HL-60 (cell line): ENCODE data around the gene NMNAT3.

Experiments used
- DNase-seq, 2 experiments: peaks; one replicate each; pipeline ENCODE4 v3.0.0-alpha.2; 2010 to 2020; ENCODE audit warnings: low read depth in 1 of 2, low spot score in 1 of 2
- H3K27ac ChIP-seq: fragments of 250-450 bp; sonication (Bioruptor Pico); replicated peaks from 2 replicates; pipeline ENCODE4 v1.5.1; 2020; ENCODE audit warnings: mild to moderate bottlenecking, moderate library complexity
- H3K27me3 ChIP-seq: fragments of 250-450 bp; sonication (Bioruptor Pico); 2 replicates; pipeline ENCODE4 v1.5.1; 2021; ENCODE audit warnings: mild to moderate bottlenecking, moderate library complexity; ENCODE audit not compliant: insufficient read depth, poor library complexity, severe bottlenecking
- H3K4me3 ChIP-seq: replicated peaks from 2 replicates; pipeline ENCODE4 v1.5.1; 2011; ENCODE audit warnings: mild to moderate bottlenecking, control low read depth, low read length; ENCODE audit not compliant: insufficient read depth
- CTCF ChIP-seq: IDR thresholded peaks from one replicate; pipeline ENCODE4 v1.5.1; 2011; ENCODE audit warnings: low read length, control low read depth, inconsistent platforms; ENCODE audit not compliant: insufficient read depth
- GABPA ChIP-seq: IDR thresholded peaks from 2 replicates; pipeline ENCODE4 v1.6.1; 2012; ENCODE audit warnings: low read depth
- POLR2AphosphoS5 ChIP-seq: IDR thresholded peaks from 2 replicates; pipeline ENCODE4 v1.6.1; 2012; ENCODE audit warnings: low read depth
- SPI1 ChIP-seq: IDR thresholded peaks from 2 replicates; pipeline ENCODE4 v1.6.1; 2012; ENCODE audit warnings: low read depth, mild to moderate bottlenecking, borderline replicate concordance
- TF ChIP-seq, protein P1 (sequence below): IDR thresholded peaks from 2 replicates; pipeline ENCODE4 v1.6.1; 2012; ENCODE audit warnings: low read depth; ENCODE audit not compliant: insufficient replicate concordance

NMNAT3 gene

GRCh38 chr3:139527265-139527664, 150.5 kb downstream of the NMNAT3 start:
- Histone ChIP-seq H3K27ac (no peak overlapping the region), H3K27me3 (no peaks in the 10 kb centered on the region), H3K4me3 (no peak overlapping the region)
- no peak for DNase-seq
- no peak for TF ChIP-seq POLR2AphosphoS5
- no peak for TF ChIP-seq GABPA
- TF ChIP-seq CTCF = no peak
- TF ChIP-seq, protein P1, sequence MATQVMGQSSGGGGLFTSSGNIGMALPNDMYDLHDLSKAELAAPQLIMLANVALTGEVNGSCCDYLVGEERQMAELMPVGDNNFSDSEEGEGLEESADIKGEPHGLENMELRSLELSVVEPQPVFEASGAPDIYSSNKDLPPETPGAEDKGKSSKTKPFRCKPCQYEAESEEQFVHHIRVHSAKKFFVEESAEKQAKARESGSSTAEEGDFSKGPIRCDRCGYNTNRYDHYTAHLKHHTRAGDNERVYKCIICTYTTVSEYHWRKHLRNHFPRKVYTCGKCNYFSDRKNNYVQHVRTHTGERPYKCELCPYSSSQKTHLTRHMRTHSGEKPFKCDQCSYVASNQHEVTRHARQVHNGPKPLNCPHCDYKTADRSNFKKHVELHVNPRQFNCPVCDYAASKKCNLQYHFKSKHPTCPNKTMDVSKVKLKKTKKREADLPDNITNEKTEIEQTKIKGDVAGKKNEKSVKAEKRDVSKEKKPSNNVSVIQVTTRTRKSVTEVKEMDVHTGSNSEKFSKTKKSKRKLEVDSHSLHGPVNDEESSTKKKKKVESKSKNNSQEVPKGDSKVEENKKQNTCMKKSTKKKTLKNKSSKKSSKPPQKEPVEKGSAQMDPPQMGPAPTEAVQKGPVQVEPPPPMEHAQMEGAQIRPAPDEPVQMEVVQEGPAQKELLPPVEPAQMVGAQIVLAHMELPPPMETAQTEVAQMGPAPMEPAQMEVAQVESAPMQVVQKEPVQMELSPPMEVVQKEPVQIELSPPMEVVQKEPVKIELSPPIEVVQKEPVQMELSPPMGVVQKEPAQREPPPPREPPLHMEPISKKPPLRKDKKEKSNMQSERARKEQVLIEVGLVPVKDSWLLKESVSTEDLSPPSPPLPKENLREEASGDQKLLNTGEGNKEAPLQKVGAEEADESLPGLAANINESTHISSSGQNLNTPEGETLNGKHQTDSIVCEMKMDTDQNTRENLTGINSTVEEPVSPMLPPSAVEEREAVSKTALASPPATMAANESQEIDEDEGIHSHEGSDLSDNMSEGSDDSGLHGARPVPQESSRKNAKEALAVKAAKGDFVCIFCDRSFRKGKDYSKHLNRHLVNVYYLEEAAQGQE = no peak
- no peak for TF ChIP-seq SPI1

- H3K27me3 ChIP-seq = no peaks in the 10 kb centered on the region
- no peak overlapping the region for H3K4me3 ChIP-seq
- TF ChIP-seq POLR2AphosphoS5 = no peak
- TF ChIP-seq CTCF = no peak
- TF ChIP-seq GABPA = no peak
- TF ChIP-seq SPI1 = no peak
- no peak for DNase-seq
- H3K27ac ChIP-seq = no peak overlapping the region
Observed at GRCh38 chr3:139526146-139526545, 151.6 kb downstream of the NMNAT3 start.

- Histone ChIP-seq H3K4me3 (no peak overlapping the region), H3K27ac (no peak overlapping the region), H3K27me3 (no peaks in the 10 kb centered on the region)
- no peak for TF ChIP-seq CTCF
- no peak for TF ChIP-seq SPI1
- TF ChIP-seq GABPA = no peak
- TF ChIP-seq, protein P1 = no peak
- TF ChIP-seq POLR2AphosphoS5 = no peak
- no peak for DNase-seq
Observed at GRCh38 chr3:139524841-139525636, 152.7 kb downstream of the NMNAT3 start.

DNA sequence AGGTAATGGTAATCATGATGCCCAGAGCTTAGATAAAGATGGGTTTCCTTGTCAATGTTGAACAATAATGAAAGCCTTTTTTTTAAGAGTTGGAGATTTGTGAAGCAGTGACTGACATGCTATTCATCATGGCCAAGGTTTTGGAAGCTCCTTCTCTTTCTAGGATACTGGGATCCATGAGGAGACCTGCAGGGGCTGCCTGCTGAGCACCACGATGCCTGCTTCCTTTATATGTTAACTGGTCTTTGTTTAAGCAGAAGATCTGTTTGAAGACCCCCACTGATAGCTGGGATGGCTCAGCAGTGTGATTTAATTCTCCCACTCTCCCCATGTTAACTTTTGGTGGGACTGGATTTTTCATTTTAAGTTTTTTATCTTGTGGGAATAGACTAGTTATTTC, 154.1 kb downstream of the NMNAT3 start:
- H3K27me3 ChIP-seq = no peaks in the 10 kb centered on the region
- no peak overlapping the region for H3K4me3 ChIP-seq
- DNase-seq = no peak
- no peak overlapping the region for H3K27ac ChIP-seq
- TF ChIP-seq GABPA (no peak), SPI1 (no peak), CTCF (no peak)
